HUES6 (cell line): ENCODE data around the gene ITPR1.

ENCODE experiments used
- H3K27ac ChIP-seq: 2 replicates; pipeline ENCODE4 v1.7.0; 2013; ENCODE audit warnings: low read depth, mild to moderate bottlenecking, low read length, inconsistent platforms
- H3K27me3 ChIP-seq: 2 replicates; pipeline ENCODE4 v1.6.1; 2013; ENCODE audit warnings: low read length; ENCODE audit not compliant: control insufficient read depth, insufficient read depth
- H3K36me3 ChIP-seq: 2 replicates; pipeline ENCODE4 v1.6.1; 2013; ENCODE audit warnings: low read length; ENCODE audit not compliant: control insufficient read depth, insufficient read depth
- H3K4me1 ChIP-seq: 2 replicates; pipeline ENCODE4 v1.6.1; 2013; ENCODE audit warnings: low read length; ENCODE audit not compliant: control insufficient read depth, insufficient read depth
- H3K4me3 ChIP-seq: 2 replicates; pipeline ENCODE4 v1.5.1; 2013; ENCODE audit warnings: low read depth, low read length
- H3K9ac ChIP-seq: one replicate; pipeline ENCODE4 v1.6.1; 2013; ENCODE audit warnings: mild to moderate bottlenecking, low read length
- H3K9me3 ChIP-seq: 2 replicates; pipeline ENCODE4 v1.6.1; 2013; ENCODE audit warnings: low read depth, low read length; ENCODE audit not compliant: control insufficient read depth, insufficient read depth

The ITPR1 gene

DNA sequence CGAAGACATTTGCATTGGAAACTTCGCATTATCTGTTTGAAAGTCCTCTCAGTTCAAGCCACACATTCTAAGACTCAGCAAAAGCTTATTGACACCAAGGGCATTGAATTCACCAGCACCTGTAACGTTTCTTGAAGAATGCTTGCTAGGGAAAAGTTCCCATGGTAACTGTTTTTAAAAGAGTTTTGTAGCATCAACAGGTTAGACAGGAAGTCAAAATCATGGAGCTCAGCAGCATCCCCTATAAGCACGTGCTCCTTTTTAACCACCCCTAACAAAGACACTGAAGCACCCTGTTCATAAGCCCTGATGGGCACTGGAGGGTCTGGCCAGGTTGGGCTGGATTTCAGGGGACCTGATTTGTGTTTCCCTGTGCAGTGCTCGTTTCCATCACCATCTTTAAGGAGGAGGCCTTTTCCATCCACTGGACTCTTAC lies 256.4 kb downstream of the ITPR1 start:
- Histone ChIP-seq H3K4me1 (peaks cover 17% of the 10 kb centered on the region), H3K9me3 (no peaks in the 10 kb centered on the region), H3K9ac (no peak overlapping the region), H3K36me3 (no peaks in the 10 kb centered on the region), H3K27me3 (no peaks in the 10 kb centered on the region), H3K4me3 (no peak overlapping the region), H3K27ac (no peak overlapping the region)

DNA sequence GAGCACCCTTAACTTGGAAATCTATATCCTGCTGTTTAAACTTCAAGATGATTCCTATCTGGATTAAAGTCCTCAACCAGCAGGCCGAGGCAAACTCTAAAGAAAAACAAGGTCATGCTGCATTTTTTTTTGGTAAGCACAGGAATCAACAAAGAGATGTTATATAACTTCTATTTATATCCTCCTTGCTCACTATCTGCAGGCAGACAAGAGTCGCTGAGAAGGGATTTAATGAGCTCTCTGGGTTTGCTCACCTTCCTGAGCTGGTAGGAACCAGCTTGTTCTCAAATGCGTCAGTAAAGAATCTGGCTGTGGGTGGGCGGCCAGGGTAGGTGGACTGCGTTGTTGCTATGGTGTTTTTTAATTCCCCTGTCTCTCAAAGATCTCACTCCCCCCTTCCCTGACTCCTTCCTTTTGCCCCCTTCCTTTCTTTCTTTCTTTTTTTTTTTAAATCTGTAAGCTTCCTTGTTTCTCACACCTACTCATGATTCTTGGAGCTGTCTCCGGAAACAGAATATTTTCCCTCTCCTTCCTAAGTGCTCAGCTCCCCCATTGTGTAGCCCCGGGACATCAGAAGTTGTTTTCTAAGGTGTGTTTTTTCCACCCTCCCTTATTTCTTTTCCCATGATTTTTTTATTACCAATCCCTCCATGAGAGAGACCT lies 257.3 kb downstream of the ITPR1 start:
- H3K27ac ChIP-seq = no peak overlapping the region
- no peaks in the 10 kb centered on the region for H3K9me3 ChIP-seq
- H3K9ac ChIP-seq = no peak overlapping the region
- H3K4me3 ChIP-seq = no peak overlapping the region
- peaks cover 17% of the 10 kb centered on the region for H3K4me1 ChIP-seq
- no peaks in the 10 kb centered on the region for H3K27me3 ChIP-seq
- no peaks in the 10 kb centered on the region for H3K36me3 ChIP-seq

- Histone ChIP-seq H3K36me3 (no peaks in the 10 kb centered on the region), H3K9me3 (no peaks in the 10 kb centered on the region), H3K27ac (no peak overlapping the region), H3K4me3 (no peak overlapping the region), H3K9ac (no peak overlapping the region), H3K27me3 (no peaks in the 10 kb centered on the region), H3K4me1 (peaks cover 17% of the 10 kb centered on the region)
These were observed 257.9 kb downstream of the ITPR1 start for GRCh38 chr3:4751029-4751501.

DNA sequence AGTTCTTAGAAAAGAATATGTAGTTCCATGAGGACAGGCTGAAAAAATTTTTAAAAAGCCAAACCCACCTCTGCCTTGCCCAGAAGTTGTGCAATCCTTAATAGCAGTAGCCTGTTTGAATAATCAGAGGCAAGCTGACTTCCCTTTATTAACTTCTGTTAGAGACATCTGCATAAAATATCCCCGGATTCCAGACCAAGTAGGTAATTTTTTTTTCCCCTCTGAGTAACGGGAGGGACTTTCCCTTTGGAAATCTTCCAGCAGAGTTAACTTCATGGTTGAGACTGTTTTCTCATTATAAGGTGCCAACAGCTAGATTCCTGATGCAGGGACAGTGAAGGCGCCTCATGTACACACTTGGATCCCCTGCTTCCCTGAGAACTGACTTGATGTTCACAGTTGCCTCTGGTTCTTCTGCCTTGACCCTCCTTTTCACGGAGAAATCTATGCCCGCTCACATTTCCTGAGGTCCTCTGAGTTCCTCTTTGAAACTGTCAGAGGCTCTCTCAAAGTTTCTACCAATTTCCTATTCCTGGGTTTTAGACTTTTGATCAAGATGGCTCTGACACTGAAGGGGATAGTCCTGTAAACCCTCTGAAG lies 258.5 kb downstream of the ITPR1 start:
- Histone ChIP-seq H3K27ac (no peak overlapping the region), H3K4me1 (peaks cover 17% of the 10 kb centered on the region), H3K9ac (no peak overlapping the region), H3K9me3 (no peaks in the 10 kb centered on the region), H3K36me3 (no peaks in the 10 kb centered on the region), H3K27me3 (no peaks in the 10 kb centered on the region), H3K4me3 (no peak overlapping the region)

- Histone ChIP-seq H3K27ac (no peak overlapping the region), H3K4me1 (peaks cover 17% of the 10 kb centered on the region), H3K27me3 (no peaks in the 10 kb centered on the region), H3K4me3 (no peak overlapping the region), H3K9me3 (no peaks in the 10 kb centered on the region), H3K36me3 (no peaks in the 10 kb centered on the region), H3K9ac (no peak overlapping the region)
These were observed 259.3 kb downstream of the ITPR1 start for GRCh38 chr3:4752201-4753072.

- H3K36me3 ChIP-seq = no peaks in the 10 kb centered on the region
- no peak overlapping the region for H3K9ac ChIP-seq
- peaks cover 17% of the 10 kb centered on the region for H3K4me1 ChIP-seq
- no peak overlapping the region for H3K4me3 ChIP-seq
- no peaks in the 10 kb centered on the region for H3K27me3 ChIP-seq
- H3K9me3 ChIP-seq = no peaks in the 10 kb centered on the region
- no peak overlapping the region for H3K27ac ChIP-seq
These were observed 260.0 kb downstream of the ITPR1 start for GRCh38 chr3:4753073-4753691.

GRCh38 chr3:4754180-4755086 lies 261.3 kb downstream of the ITPR1 start:
- Histone ChIP-seq H3K4me3 (no peak overlapping the region), H3K36me3 (no peaks in the 10 kb centered on the region), H3K4me1 (peaks cover 17% of the 10 kb centered on the region), H3K9ac (no peak overlapping the region), H3K27ac (no peak overlapping the region), H3K27me3 (no peaks in the 10 kb centered on the region), H3K9me3 (no peaks in the 10 kb centered on the region)

DNA sequence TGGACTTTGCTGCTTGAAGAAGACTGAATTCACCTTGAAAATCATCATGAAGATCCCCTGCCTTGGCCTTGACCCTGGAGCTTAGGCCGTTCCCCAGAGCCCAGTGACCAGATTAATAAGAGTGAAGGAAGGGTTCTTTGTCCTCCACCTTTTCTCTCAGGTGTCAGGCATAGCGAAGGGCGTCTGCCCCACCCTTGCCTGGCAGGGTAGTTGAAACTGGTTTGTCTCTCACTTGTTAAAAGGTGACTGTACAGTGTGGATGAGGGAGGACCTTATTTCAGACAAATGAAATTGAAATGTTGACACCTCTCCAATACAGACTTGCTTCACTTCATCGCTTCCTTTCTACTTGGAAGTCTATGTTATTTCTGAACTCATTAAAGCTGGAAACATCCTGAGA lies 262.4 kb downstream of the ITPR1 start:
- H3K4me3 ChIP-seq = no peak overlapping the region
- no peaks in the 10 kb centered on the region for H3K36me3 ChIP-seq
- H3K4me1 ChIP-seq = peaks cover 12% of the 10 kb centered on the region
- H3K9ac ChIP-seq = no peak overlapping the region
- peaks cover 3% of the 10 kb centered on the region; the same call in 1 of the 2 replicates for H3K9me3 ChIP-seq
- no peak overlapping the region for H3K27ac ChIP-seq
- H3K27me3 ChIP-seq = no peaks in the 10 kb centered on the region

DNA sequence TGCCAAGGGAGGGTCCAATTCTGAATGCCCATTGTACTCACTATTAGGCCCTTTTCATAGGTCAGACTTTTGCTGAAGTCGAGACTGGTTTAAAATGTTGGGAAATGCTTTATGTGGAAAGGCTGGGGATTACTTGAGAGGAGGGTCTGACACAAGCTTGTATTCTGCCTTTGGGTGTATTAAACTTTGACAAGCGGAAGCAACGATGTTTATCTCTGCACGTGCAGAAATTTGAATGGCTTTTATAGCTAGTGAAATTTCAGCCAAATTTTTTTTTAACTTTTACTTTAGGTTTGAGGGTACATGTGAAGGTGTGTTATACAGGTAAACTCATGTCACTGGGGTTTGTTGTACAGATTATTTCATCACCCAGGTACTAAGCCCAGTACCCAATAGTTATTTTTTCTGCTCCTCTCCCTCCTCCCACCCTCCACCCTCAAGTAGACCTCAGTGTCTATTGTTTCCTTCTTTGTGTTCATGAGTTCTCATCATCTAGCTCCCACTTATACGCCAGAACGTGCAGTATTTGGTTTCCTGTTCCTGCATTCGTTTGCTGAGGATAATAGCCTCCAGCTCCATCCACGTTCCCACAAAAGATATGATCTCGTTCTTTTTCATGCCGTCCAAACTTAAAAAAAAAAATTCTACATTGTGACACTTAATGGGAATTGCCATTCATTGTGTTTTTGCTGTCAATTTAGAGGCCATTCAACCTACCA lies 263.1 kb downstream of the ITPR1 start:
- Histone ChIP-seq H3K4me3 (no peak overlapping the region), H3K4me1 (peaks cover 5% of the 10 kb centered on the region; the same call in 1 of the 2 replicates), H3K27me3 (no peaks in the 10 kb centered on the region), H3K9me3 (peaks cover 4% of the 10 kb centered on the region; the same call in 1 of the 2 replicates), H3K9ac (no peak overlapping the region), H3K27ac (no peak overlapping the region), H3K36me3 (no peaks in the 10 kb centered on the region)
